ENCODE results near the gene HMCN1.

- TF ChIP-seq CTCF (IDR thresholded peaks at IDR 0.05) (no peak), POLR2A (IDR thresholded peaks at IDR 0.05) (no peak)
Observed at GRCh38 chr1:186091222-186091720, 357.1 kb downstream of the HMCN1 start.
